Calu3 (cell line): ENCODE results near the gene SNTG2. TPM values are rescaled to one million over a fixed set of nuclear protein-coding genes. Genes with fewer than 3 reads are reported as not detected.

ENCODE experiments used
- BruUV-seq: library from RNA; stranded (reverse); fragments of 400-500 nt; replicated peaks from 2 replicates; lab custom pipeline; 2021; lab: Mats Ljungman, UMichigan
- CTCF ChIA-PET: fragments of 300-600 bp; sonication (Branson Sonifier 250); formaldehyde crosslinking; loops from one replicate; lab custom pipeline; 2022; ENCODE audit warnings: antibody characterized with exemption; lab: Charles Lee
- DNase-seq: peaks from one replicate; pipeline ENCODE4 v3.0.0; 2022
- H3K27ac Mint-ChIP-seq: one replicate; pipeline ENCODE4 v1.8.0; 2022; ENCODE audit warnings: mixed read lengths; ENCODE audit not compliant: unreplicated experiment
- H3K27me3 Mint-ChIP-seq: one replicate; pipeline ENCODE4 v1.8.0; 2022; ENCODE audit warnings: mixed read lengths; ENCODE audit not compliant: unreplicated experiment
- H3K36me3 Mint-ChIP-seq: one replicate; pipeline ENCODE4 v1.8.0; 2022; ENCODE audit warnings: mild to moderate bottlenecking, moderate library complexity, mixed read lengths; ENCODE audit not compliant: insufficient read depth, unreplicated experiment
- H3K4me1 Mint-ChIP-seq: one replicate; pipeline ENCODE4 v1.8.0; 2022; ENCODE audit warnings: mild to moderate bottlenecking, low read depth, mixed read lengths; ENCODE audit not compliant: unreplicated experiment
- H3K4me3 Mint-ChIP-seq: one replicate; pipeline ENCODE4 v1.8.0; 2022; ENCODE audit warnings: mild to moderate bottlenecking, low read depth, moderate library complexity, mixed read lengths; ENCODE audit not compliant: unreplicated experiment
- H3K9me3 Mint-ChIP-seq: one replicate; pipeline ENCODE4 v1.8.0; 2022; ENCODE audit warnings: low read depth, mixed read lengths; ENCODE audit not compliant: unreplicated experiment
- CTCF ChIP-seq: fragments of 200-600 bp; IDR thresholded peaks from one replicate; pipeline ENCODE4 v1.8.0; 2022; ENCODE audit warnings: antibody characterized with exemption; ENCODE audit not compliant: unreplicated experiment
- intact Hi-C: fragments of 100-400 bp; cut with micrococcal nuclease; formaldehyde crosslinking; loops from one replicate; pipeline ENCODE4 v1.10.0; 2022; ENCODE audit not compliant: unreplicated experiment
- total RNA-seq: library from RNA; stranded (reverse); gene quantifications from 2 replicates; pipeline ENCODE4 v1.2.3, GENCODE V29; 2022

Gene SNTG2
- total RNA-seq, 1 experiment from 2014 or later: not detected

- BruUV-seq: no TSS peak
- no peak overlapping the region for H3K4me3 Mint-ChIP-seq
- H3K27ac Mint-ChIP-seq: no peak overlapping the region
- H3K36me3 Mint-ChIP-seq: no peaks in the 10 kb centered on the region
- no peak for TF ChIP-seq CTCF
- no peak for DNase-seq
- H3K4me1 Mint-ChIP-seq: no peaks in the 10 kb centered on the region
- CTCF ChIA-PET: no interaction called here
- H3K9me3 Mint-ChIP-seq: peaks cover 7% of the 10 kb centered on the region
- intact Hi-C loops: no loop called here
- no peaks in the 10 kb centered on the region for H3K27me3 Mint-ChIP-seq
These were observed 185.4 kb downstream of the SNTG2 start for GRCh38 chr2:1136067-1136466.

GRCh38 chr2:1136846-1137245 is 186.2 kb downstream of the SNTG2 start:
- CTCF ChIA-PET: no interaction called here
- no peak for TF ChIP-seq CTCF
- H3K27me3 Mint-ChIP-seq: no peaks in the 10 kb centered on the region
- intact Hi-C loops: no loop called here
- H3K27ac Mint-ChIP-seq: no peak overlapping the region
- peaks cover 9% of the 10 kb centered on the region for H3K9me3 Mint-ChIP-seq
- no peaks in the 10 kb centered on the region for H3K4me1 Mint-ChIP-seq
- H3K4me3 Mint-ChIP-seq: no peak overlapping the region
- no peak for DNase-seq
- H3K36me3 Mint-ChIP-seq: no peaks in the 10 kb centered on the region
- no TSS peak for BruUV-seq

- intact Hi-C loops: no loop called here
- Mint-ChIP-seq H3K27ac (no peak overlapping the region), H3K4me1 (no peaks in the 10 kb centered on the region), H3K27me3 (no peaks in the 10 kb centered on the region), H3K4me3 (no peak overlapping the region), H3K36me3 (no peaks in the 10 kb centered on the region), H3K9me3 (peaks cover 9% of the 10 kb centered on the region)
- DNase-seq: no peak
- BruUV-seq: no TSS peak
- CTCF ChIA-PET: no interaction called here
- TF ChIP-seq CTCF: no peak
These were observed 186.6 kb downstream of the SNTG2 start for GRCh38 chr2:1137264-1137663.

- Mint-ChIP-seq H3K27ac (no peak overlapping the region), H3K36me3 (no peaks in the 10 kb centered on the region), H3K9me3 (peaks cover 9% of the 10 kb centered on the region), H3K4me3 (no peak overlapping the region), H3K27me3 (no peaks in the 10 kb centered on the region), H3K4me1 (no peaks in the 10 kb centered on the region)
- CTCF ChIA-PET: no interaction called here
- BruUV-seq: no TSS peak
- no peak for DNase-seq
- TF ChIP-seq CTCF: no peak
- intact Hi-C loops: no loop called here
These were observed 187.3 kb downstream of the SNTG2 start for GRCh38 chr2:1137913-1138391.
